ENCODE results near the gene ACTN1. TPM values are rescaled to one million over a fixed set of nuclear protein-coding genes. Genes with fewer than 3 reads are reported as not detected.

Gene ACTN1
- total RNA-seq, 3 donors from 2014 or later, result 75.0 to 295 (median 290) TPM

- no peaks in the 10 kb centered on the region for H3K27me3 ChIP-seq
- intact Hi-C loops (cut with DNase I; ENCODE audit: low total_unique reads), result no loop called here
- no peak for DNase-seq (ENCODE audit: low spot score in 2 of 2)
These were observed 144.3 kb downstream of the ACTN1 start for GRCh38 chr14:68834816-68835215.

GRCh38 chr14:68828698-68829097, 150.4 kb downstream of the ACTN1 start:
- intact Hi-C loops (cut with DNase I; ENCODE audit: low total_unique reads), result loop anchor here (10.0 kb wide), 1 partner anchor 894 kb away; no protein-coding TSS in a partner anchor
- no peaks in the 10 kb centered on the region for H3K9me3 ChIP-seq
- DNase-seq (ENCODE audit: low spot score in 2 of 2), result no peak
- no peak overlapping the region for H3K27ac ChIP-seq
- no peaks in the 10 kb centered on the region for H3K27me3 ChIP-seq
- no peak overlapping the region for H3K4me3 ChIP-seq
- no peaks in the 10 kb centered on the region for H3K36me3 ChIP-seq
- H3K4me1 ChIP-seq, result no peaks in the 10 kb centered on the region
- TF ChIP-seq POLR2A (IDR thresholded peaks at IDR 0.05), result no peak

More at GRCh38 chr14:68834816-68835215, 144.3 kb downstream of the ACTN1 start:
- H3K27ac ChIP-seq, result no peak overlapping the region
- no peak for TF ChIP-seq CTCF (IDR thresholded peaks at IDR 0.05)
- TF ChIP-seq POLR2AphosphoS5 (IDR thresholded peaks at IDR 0.05), result no peak
- no peak for TF ChIP-seq POLR2A (IDR thresholded peaks at IDR 0.05)
- no peaks in the 10 kb centered on the region for H3K4me1 ChIP-seq
- no peaks in the 10 kb centered on the region for H3K9me3 ChIP-seq
- no peak overlapping the region for H3K4me3 ChIP-seq
- H3K36me3 ChIP-seq, result no peaks in the 10 kb centered on the region

GRCh38 chr14:68825729-68826128, 153.4 kb downstream of the ACTN1 start:
- no peaks in the 10 kb centered on the region for H3K27me3 ChIP-seq
- H3K36me3 ChIP-seq, result no peaks in the 10 kb centered on the region
- intact Hi-C loops (cut with DNase I; ENCODE audit: low total_unique reads), result loop anchor here (10.0 kb wide), 1 partner anchor 891 kb away; no protein-coding TSS in a partner anchor
- no peak for DNase-seq (ENCODE audit: low spot score in 2 of 2)
- no peaks in the 10 kb centered on the region for H3K9me3 ChIP-seq
- TF ChIP-seq CTCF (IDR thresholded peaks at IDR 0.05) (no peak), POLR2A (IDR thresholded peaks at IDR 0.05) (no peak), POLR2AphosphoS5 (IDR thresholded peaks at IDR 0.05) (no peak)
- H3K4me1 ChIP-seq, result no peaks in the 10 kb centered on the region
- H3K4me3 ChIP-seq, result no peak overlapping the region
- no peak overlapping the region for H3K27ac ChIP-seq

- peak overlapping the region in 1 of 3 donors; percentile 39 for H3K4me3 ChIP-seq
- no peaks in the 10 kb centered on the region for H3K27me3 ChIP-seq
- no peaks in the 10 kb centered on the region for H3K9me3 ChIP-seq
- H3K27ac ChIP-seq, result no peak overlapping the region
- H3K4me1 ChIP-seq, result peaks cover 0 to 1% of the 10 kb centered on the region in 2 donors
- TF ChIP-seq POLR2AphosphoS5 (IDR thresholded peaks at IDR 0.05) (no peak), POLR2A (IDR thresholded peaks at IDR 0.05) (no peak), CTCF (IDR thresholded peaks at IDR 0.05) (peak; percentile 60 to 77 (median 64))
- intact Hi-C loops (cut with DNase I; ENCODE audit: low total_unique reads), result loop anchor here (10.0 kb wide), 1 partner anchor 890 kb away; no protein-coding TSS in a partner anchor
- DNase-seq (ENCODE audit: low spot score in 2 of 2), result peak; percentile 38 to 85
- H3K36me3 ChIP-seq, result no peaks in the 10 kb centered on the region
These were observed 154.4 kb downstream of the ACTN1 start for GRCh38 chr14:68824517-68825347.

GRCh38 chr14:68824207-68824516, 154.9 kb downstream of the ACTN1 start:
- Histone ChIP-seq H3K4me3 (no peak overlapping the region), H3K27me3 (no peaks in the 10 kb centered on the region), H3K36me3 (no peaks in the 10 kb centered on the region), H3K9me3 (no peaks in the 10 kb centered on the region), H3K4me1 (peaks cover 5 to 7% of the 10 kb centered on the region in 2 donors), H3K27ac (no peak overlapping the region)
- peak in 1 of 2 donors; percentile 6 for DNase-seq (ENCODE audit: low spot score in 2 of 2)
- TF ChIP-seq CTCF (IDR thresholded peaks at IDR 0.05), result no peak
- intact Hi-C loops (cut with DNase I; ENCODE audit: low total_unique reads), result loop anchor here (10.0 kb wide), 1 partner anchor 889 kb away; no protein-coding TSS in a partner anchor

Other genes with a start within 250 kb of the ACTN1 start
- gene ZFP36L1, start 186.2 kb downstream of the ACTN1 start, total RNA-seq, result 100 to 1,000 TPM; 198 to 737 (median 492) TPM
- gene DCAF5, start 173.8 kb upstream of the ACTN1 start, total RNA-seq, result 10 to 100 TPM; 40.4 to 45.0 (median 43.3) TPM
- gene EXD2, start 212.2 kb upstream of the ACTN1 start, total RNA-seq, result 10 to 100 TPM; 17.1 to 32.5 (median 23.3) TPM

Data from breast epithelium (tissue), 4 donors.